ENCODE measurements around the gene QKI. TPM values are rescaled to one million over a fixed set of nuclear protein-coding genes. Genes with fewer than 3 reads are reported as not detected.
A peak's percentile ranks its signal among the peaks of the same experiment; 100 is the strongest.

Gene QKI
- total and polyA plus RNA-seq, 2 donors (not counting 3 experiments of a cell fraction or from before 2014, with no cell fraction given) = 178 to 232 TPM

DNA sequence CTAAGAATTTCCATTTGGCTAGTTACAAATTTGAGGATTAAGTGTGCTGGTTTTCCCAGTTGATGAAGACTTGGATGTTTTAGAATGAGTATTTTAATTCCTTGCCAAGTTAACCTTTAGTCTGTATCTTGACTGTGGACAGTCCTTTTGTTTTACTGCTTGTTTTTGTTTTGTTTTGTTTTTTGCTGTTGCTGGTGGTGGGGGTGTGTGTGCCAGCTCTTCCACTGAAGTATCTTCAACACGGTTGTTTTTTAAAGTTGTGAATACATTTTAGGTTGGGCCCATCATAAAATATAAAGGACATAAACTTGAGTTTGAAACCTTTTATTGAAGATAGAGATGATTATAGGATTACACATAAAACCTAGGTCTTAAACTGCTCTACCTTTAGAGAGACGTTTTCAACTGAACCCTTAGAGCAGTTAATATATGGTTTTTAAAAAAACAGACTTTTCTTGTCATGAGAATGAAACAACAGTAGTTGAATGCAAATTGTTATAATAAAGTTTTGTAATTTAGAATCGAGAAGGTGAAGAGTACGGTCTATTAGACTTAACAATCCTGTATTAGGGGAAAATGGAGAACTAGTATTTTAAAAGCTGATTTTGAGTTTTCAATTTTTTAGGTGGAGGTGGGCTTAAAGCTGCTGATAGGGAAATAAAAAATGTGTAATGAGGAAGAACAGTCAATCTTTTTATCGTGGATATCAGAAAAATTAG, 4.0 kb downstream of the QKI start:
- H4K20me1 ChIP-seq (replicated peaks; ENCODE audit: control insufficient read depth, extremely low read depth, insufficient read depth, low read length) = peaks cover 19% of the 10 kb centered on the region

DNA sequence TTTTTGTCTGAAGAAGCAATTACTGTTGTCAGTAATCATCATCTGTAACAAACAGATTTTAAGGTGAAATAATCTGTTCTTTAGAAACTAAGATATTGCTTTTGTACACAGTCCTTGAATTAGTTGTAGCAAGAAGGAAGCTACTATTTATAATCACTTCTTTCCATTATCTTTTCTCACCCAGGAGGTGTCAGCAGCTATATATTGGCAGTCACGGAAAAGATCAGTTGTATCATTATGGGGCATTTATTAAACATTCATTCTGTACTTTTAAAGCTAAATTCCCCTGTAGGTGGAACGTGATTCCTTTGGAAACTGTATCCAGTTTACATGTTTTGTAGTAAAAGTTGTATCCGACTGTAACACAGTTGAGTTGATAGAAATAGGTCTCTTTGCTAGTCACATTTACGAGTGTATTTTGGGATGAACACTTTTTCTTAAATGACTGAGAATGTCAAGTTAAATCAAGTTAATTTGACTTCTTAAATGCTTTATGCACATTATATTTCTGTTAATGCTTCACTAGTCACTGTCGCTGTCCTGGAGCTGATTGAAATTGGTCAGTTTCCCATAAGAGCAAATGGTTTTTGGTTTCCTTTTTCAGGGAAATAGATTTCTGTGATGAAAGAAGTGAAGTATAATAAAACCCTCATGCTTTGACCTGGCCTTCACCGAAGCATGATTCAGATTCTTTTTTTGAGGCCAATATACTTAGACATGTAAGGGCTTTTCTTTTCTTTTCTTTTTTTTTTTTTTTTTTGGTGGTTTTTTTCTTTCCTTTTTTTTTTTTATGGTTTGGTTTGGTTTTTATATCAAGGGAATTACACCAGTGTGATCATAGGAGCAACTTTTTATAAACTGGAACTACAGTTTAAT, 5.1 kb downstream of the QKI start:
- H3K27ac ChIP-seq (ENCODE audit: insufficient read depth, low read depth, low read length) = peak overlapping the region; percentile 11
- POLR2A ChIA-PET = no interaction called here
- intact Hi-C loops (cut with micrococcal nuclease) = loop anchor here (5.0 to 10.0 kb wide), 4 partner anchors 695 to 1628 kb away; partner anchors contain the start of genes PACRG and PRKN

More for the DNA sequence above, 4.0 kb downstream of the QKI start:
- peak overlapping the region; percentile 98 for H3K9ac ChIP-seq (replicated peaks; ENCODE audit: extremely low read depth, insufficient read depth, low read length)
- peak overlapping the region; percentile 98 for H3K4me2 ChIP-seq (ENCODE audit: insufficient read depth, low read length)
- peaks cover 30% of the 10 kb centered on the region for H3K4me1 ChIP-seq (ENCODE audit: control insufficient read depth, extremely low read depth, insufficient read depth, low read length)
- no peak overlapping the region for H2AFZ ChIP-seq (ENCODE audit: low read depth, low read length)
- no peaks in the 10 kb centered on the region for H3K9me1 ChIP-seq (replicated peaks; ENCODE audit: control insufficient read depth, extremely low read depth, insufficient read depth, low read length)
- peak overlapping the region; percentile 71 for H3K27ac ChIP-seq (ENCODE audit: insufficient read depth, low read depth, low read length)
- H3K79me2 ChIP-seq (ENCODE audit: control insufficient read depth, insufficient read depth, low read length) = peaks cover 83% of the 10 kb centered on the region
- peak; percentile 41 for DNase-seq (ENCODE audit: low read depth, low spot score)
- POLR2A ChIA-PET = no interaction called here
- TF ChIP-seq, protein P1, sequence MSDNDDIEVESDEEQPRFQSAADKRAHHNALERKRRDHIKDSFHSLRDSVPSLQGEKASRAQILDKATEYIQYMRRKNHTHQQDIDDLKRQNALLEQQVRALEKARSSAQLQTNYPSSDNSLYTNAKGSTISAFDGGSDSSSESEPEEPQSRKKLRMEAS (IDR thresholded peaks at IDR 0.05; ENCODE audit: insufficient read depth, insufficient read length) = no peak
- intact Hi-C loops (cut with micrococcal nuclease) = loop anchor here (5.0 to 10.0 kb wide), 4 partner anchors 694 to 1629 kb away; partner anchors contain the start of genes PACRG and PRKN
- H3K4me3 ChIP-seq (replicated peaks in 1 of 3; ENCODE audit: insufficient read depth in 1 of 3, low read depth in 1 of 3, low read length in 3 of 3) = peak overlapping the region in 2 of 3 experiments; percentile 21 to 94
- no peaks in the 10 kb centered on the region for H3K9me3 ChIP-seq (replicated peaks; ENCODE audit: control insufficient read depth, insufficient read depth, low read length)
- H3K36me3 ChIP-seq (ENCODE audit: control insufficient read depth in 2 of 2, extremely low read depth in 1 of 2, insufficient read depth in 2 of 2, low read length in 2 of 2) = no peaks in the 10 kb centered on the region
- H3K27me3 ChIP-seq (ENCODE audit: control insufficient read depth in 2 of 2, insufficient read depth in 2 of 2, low read length in 2 of 2) = no peaks in the 10 kb centered on the region
- BruUV-seq (replicated peaks) = no TSS peak
- dilution Hi-C loops (cut with MboI; ENCODE audit: extremely low pct_ligation_motif_present, low sequenced_read_pairs) = no loop called here
- CTCF ChIA-PET = interaction anchor here (0.8 to 3.6 kb wide), 9 partner anchors 13 to 691 kb away, joined by 3 to 31 read pairs (median 4); no protein-coding TSS in a partner anchor
- FAIRE-seq = peak; percentile 37

More for the DNA sequence above, 5.1 kb downstream of the QKI start:
- CTCF ChIA-PET = interaction anchor here (0.6 to 1.9 kb wide), 11 partner anchors 8 to 1508 kb away, joined by 3 to 10 read pairs (median 3); no protein-coding TSS in a partner anchor
- dilution Hi-C loops (cut with MboI; ENCODE audit: extremely low pct_ligation_motif_present, low sequenced_read_pairs) = no loop called here
- Histone ChIP-seq H2AFZ (ENCODE audit: low read depth, low read length) (no peak overlapping the region), H3K79me2 (ENCODE audit: control insufficient read depth, insufficient read depth, low read length) (peaks cover 94% of the 10 kb centered on the region), H3K4me3 (replicated peaks in 1 of 3; ENCODE audit: insufficient read depth in 1 of 3, low read depth in 1 of 3, low read length in 3 of 3) (peak overlapping the region in 1 of 3 experiments; percentile 94), H3K9ac (replicated peaks; ENCODE audit: extremely low read depth, insufficient read depth, low read length) (peak overlapping the region; percentile 22), H3K9me1 (replicated peaks; ENCODE audit: control insufficient read depth, extremely low read depth, insufficient read depth, low read length) (no peaks in the 10 kb centered on the region), H4K20me1 (replicated peaks; ENCODE audit: control insufficient read depth, extremely low read depth, insufficient read depth, low read length) (peaks cover 20% of the 10 kb centered on the region), H3K4me1 (ENCODE audit: control insufficient read depth, extremely low read depth, insufficient read depth, low read length) (peaks cover 30% of the 10 kb centered on the region), H3K9me3 (replicated peaks; ENCODE audit: control insufficient read depth, insufficient read depth, low read length) (no peaks in the 10 kb centered on the region), H3K27me3 (ENCODE audit: control insufficient read depth in 2 of 2, insufficient read depth in 2 of 2, low read length in 2 of 2) (no peaks in the 10 kb centered on the region), H3K4me2 (ENCODE audit: insufficient read depth, low read length) (peak overlapping the region; percentile 98), H3K36me3 (ENCODE audit: control insufficient read depth in 2 of 2, extremely low read depth in 1 of 2, insufficient read depth in 2 of 2, low read length in 2 of 2) (no peaks in the 10 kb centered on the region)
- TF ChIP-seq FOS (IDR thresholded peaks at IDR 0.05; ENCODE audit: borderline replicate concordance, insufficient read depth, low read length) (no peak), GATA2 (IDR thresholded peaks at IDR 0.05; ENCODE audit: insufficient read depth, insufficient read length, low read depth, low read length) (no peak), EZH2 (IDR thresholded peaks at IDR 0.05; ENCODE audit: borderline replicate concordance, low read depth, low read length, severe bottlenecking) (no peak), POLR2A (IDR thresholded peaks at IDR 0.05; ENCODE audit: low read depth, low read length) (no peak), MYC (IDR thresholded peaks at IDR 0.05; ENCODE audit: low read depth, low read length) (no peak), JUN (IDR thresholded peaks at IDR 0.05; ENCODE audit: borderline replicate concordance, insufficient read depth, insufficient read length, low read depth) (no peak), POLR2AphosphoS5 (IDR thresholded peaks at IDR 0.05; ENCODE audit: insufficient read depth, low read depth, low read length) (no peak)
- TF ChIP-seq, protein P1 (IDR thresholded peaks at IDR 0.05; ENCODE audit: insufficient read depth, insufficient read length) = no peak
- no TSS peak for BruUV-seq (replicated peaks)
- DNase-seq (ENCODE audit: low read depth, low spot score) (peak; percentile 66), FAIRE-seq (no peak)

All from endothelial cell of umbilical vein (primary cell).